Sigmoid colon (tissue), 7 donors: ENCODE measurements around the gene NPAS2. TPM values are rescaled to one million over a fixed set of nuclear protein-coding genes. Genes with fewer than 3 reads are reported as not detected.

Source experiments
- DNase-seq: peaks from one replicate; pipeline ENCODE4 v3.0.0-alpha.2; 2019
- H3K27ac ChIP-seq, 4 donors: fragments of 200-600 bp; sonication (generic); one replicate each; pipeline ENCODE4 v1.5.1; 2016 to 2019; ENCODE audit warnings: mild to moderate bottlenecking in 1 of 4
- H3K27me3 ChIP-seq, 3 donors: fragments of 200-600 bp; sonication (generic); one replicate each; pipeline ENCODE4 v1.5.1; 2019; ENCODE audit warnings: mild to moderate bottlenecking in 1 of 3
- H3K36me3 ChIP-seq, 4 donors: fragments of 200-600 bp; sonication (generic); one replicate each; pipeline ENCODE4 v1.5.1; 2016 to 2019
- H3K4me1 ChIP-seq, 4 donors: fragments of 200-600 bp; sonication (generic); one replicate each; pipeline ENCODE4 v1.5.1; 2017 to 2019
- H3K4me3 ChIP-seq, 4 donors: fragments of 200-600 bp; sonication (generic); one replicate each; pipeline ENCODE4 v1.5.1; 2017 to 2019; ENCODE audit warnings: mild to moderate bottlenecking in 2 of 4, moderate library complexity in 1 of 4
- H3K9me3 ChIP-seq, 4 donors: fragments of 200-600 bp in 3 of 4; sonication (generic) in 3 of 4; one replicate each; pipeline versions ENCODE4 v1.5.1 to v1.6.1; 2013 to 2019
- CTCF ChIP-seq, 4 experiments: fragments of 450-650 bp in 3 of 4; fragments of 200-600 bp in 1 of 4; IDR thresholded peaks; one replicate each; pipeline ENCODE4 v1.5.1; 2016 to 2019; ENCODE audit warnings: antibody characterized with exemption in 4 of 4, mild to moderate bottlenecking in 3 of 4, moderate library complexity in 2 of 4
- EP300 ChIP-seq, 4 donors: sonication (generic); formaldehyde crosslinking; IDR thresholded peaks; one replicate each; pipeline ENCODE4 v1.6.1; 2017; ENCODE audit warnings: antibody characterized with exemption in 4 of 4
- POLR2A ChIP-seq, 2 donors: fragments of 450-650 bp; IDR thresholded peaks; one replicate each; pipeline ENCODE4 v1.6.1; 2016; ENCODE audit warnings: antibody characterized with exemption in 2 of 2, mild to moderate bottlenecking in 2 of 2, moderate library complexity in 2 of 2
- POLR2AphosphoS5 ChIP-seq, 4 donors: sonication (generic); formaldehyde crosslinking; IDR thresholded peaks; one replicate each; pipeline ENCODE4 v1.6.1; 2017; ENCODE audit warnings: antibody characterized with exemption in 4 of 4
- WGBS, 2 donors: extraction: QIAGEN DNeasy Blood & Tissue Kit; methylation state at CpG; one replicate each; pipeline ENCODE4 v1.1.7; 2013; 5-methylcytosine and 5-hydroxymethylcytosine counted together
- intact Hi-C: fragments of 100-400 bp; cut with DNase I; formaldehyde crosslinking; loops from one replicate; pipeline ENCODE4 v1.15.1; 2023
- polyA plus RNA-seq, 3 donors: library from polyadenylated mRNA; stranded (reverse); fragments of 200-250 nt; gene quantifications; one replicate each; pipeline ENCODE4 v1.2.3, GENCODE V29; 2013
- total RNA-seq, 4 donors: library from RNA; depleted of rRNA; stranded (reverse); fragments of >200 nt; gene quantifications; one replicate each; pipeline ENCODE4 v1.1.0, GENCODE V29; 2016
- donor health status: healthy with polysubstance abuse.
- donor health status: Bipolar disorder and iron deficiency.
- donor health status: healthy.

The NPAS2 gene
- total and polyA plus RNA-seq, 7 donors = 14.2 to 53.9 (median 23.2) TPM

GRCh38 chr2:100989666-100990065 lies 169.7 kb downstream of the NPAS2 start:
- Histone ChIP-seq H3K27me3 (no peaks in the 10 kb centered on the region), H3K36me3 (peaks cover 0 to 25% (median 0%) of the 10 kb centered on the region in 4 donors), H3K9me3 (no peaks in the 10 kb centered on the region), H3K4me3 (no peak overlapping the region), H3K4me1 (no peaks in the 10 kb centered on the region), H3K27ac (no peak overlapping the region)
- WGBS, 2 donors = 96 to 97% methylated on average over 3 of the region's 3 CpGs
- intact Hi-C loops = no loop called here
- no peak for TF ChIP-seq CTCF (IDR thresholded peaks at IDR 0.05)
- TF ChIP-seq POLR2A (IDR thresholded peaks at IDR 0.05) = no peak
- TF ChIP-seq POLR2AphosphoS5 (IDR thresholded peaks at IDR 0.05) = no peak
- TF ChIP-seq EP300 (IDR thresholded peaks at IDR 0.05) = no peak
- DNase-seq = no peak

- no peak overlapping the region for H3K27ac ChIP-seq
- no peak for DNase-seq
- peaks cover 0 to 26% (median 0%) of the 10 kb centered on the region in 4 donors for H3K36me3 ChIP-seq
- H3K4me3 ChIP-seq = no peak overlapping the region
- H3K4me1 ChIP-seq = no peaks in the 10 kb centered on the region
- H3K9me3 ChIP-seq = no peaks in the 10 kb centered on the region
- H3K27me3 ChIP-seq = no peaks in the 10 kb centered on the region
- TF ChIP-seq POLR2AphosphoS5 (IDR thresholded peaks at IDR 0.05) (no peak), CTCF (IDR thresholded peaks at IDR 0.05) (no peak), EP300 (IDR thresholded peaks at IDR 0.05) (no peak), POLR2A (IDR thresholded peaks at IDR 0.05) (no peak)
- intact Hi-C loops = no loop called here
- WGBS, 2 donors = 94 to 95% methylated on average over 9 of the region's 9 CpGs
Measured at GRCh38 chr2:100990166-100990565, 170.2 kb downstream of the NPAS2 start.

- intact Hi-C loops = no loop called here
Measured at GRCh38 chr2:100990650-100991403, 170.9 kb downstream of the NPAS2 start.

GRCh38 chr2:100991404-100991773 lies 171.4 kb downstream of the NPAS2 start:
- Histone ChIP-seq H3K9me3 (no peaks in the 10 kb centered on the region), H3K27ac (no peak overlapping the region), H3K4me3 (no peak overlapping the region), H3K36me3 (peaks cover 0 to 36% (median 0%) of the 10 kb centered on the region in 4 donors), H3K27me3 (no peaks in the 10 kb centered on the region), H3K4me1 (no peaks in the 10 kb centered on the region)
- intact Hi-C loops = no loop called here
- 94% methylated on average over 5 of the region's 5 CpGs for WGBS, 2 donors
- TF ChIP-seq POLR2AphosphoS5 (IDR thresholded peaks at IDR 0.05) (no peak), CTCF (IDR thresholded peaks at IDR 0.05) (no peak), POLR2A (IDR thresholded peaks at IDR 0.05) (no peak), EP300 (IDR thresholded peaks at IDR 0.05) (no peak)
- no peak for DNase-seq

More at GRCh38 chr2:100990650-100991403, 170.9 kb downstream of the NPAS2 start:
- no peak overlapping the region for H3K27ac ChIP-seq
- TF ChIP-seq POLR2AphosphoS5 (IDR thresholded peaks at IDR 0.05) (no peak), EP300 (IDR thresholded peaks at IDR 0.05) (no peak)
- no peak overlapping the region for H3K4me3 ChIP-seq
- H3K36me3 ChIP-seq = peaks cover 0 to 31% (median 0%) of the 10 kb centered on the region in 4 donors
- H3K4me1 ChIP-seq = no peaks in the 10 kb centered on the region
- no peaks in the 10 kb centered on the region for H3K9me3 ChIP-seq
- H3K27me3 ChIP-seq = no peaks in the 10 kb centered on the region
- no peak for DNase-seq
- 88 to 92% methylated on average over 24 of the region's 24 CpGs for WGBS, 2 donors

GRCh38 chr2:100992262-100992661 lies 172.3 kb downstream of the NPAS2 start:
- DNase-seq = no peak
- 65 to 73% methylated on average over 6 of the region's 6 CpGs for WGBS, 2 donors
- Histone ChIP-seq H3K27ac (no peak overlapping the region), H3K27me3 (no peaks in the 10 kb centered on the region), H3K9me3 (no peaks in the 10 kb centered on the region), H3K4me1 (no peaks in the 10 kb centered on the region), H3K4me3 (no peak overlapping the region), H3K36me3 (peaks cover 0 to 37% (median 0%) of the 10 kb centered on the region in 4 donors)
- TF ChIP-seq CTCF (IDR thresholded peaks at IDR 0.05) (no peak), POLR2AphosphoS5 (IDR thresholded peaks at IDR 0.05) (no peak), EP300 (IDR thresholded peaks at IDR 0.05) (no peak)
- intact Hi-C loops = no loop called here
